K562 (cell line): ENCODE results near the gene DUSP19. TPM values are rescaled to one million over a fixed set of nuclear protein-coding genes. Genes with fewer than 3 reads are reported as not detected.

ENCODE experiments used
- BRD9 ChIP-seq: fragments of 450-650 bp; IDR thresholded peaks from 2 replicates; pipeline ENCODE4 v1.6.1; 2018; ENCODE audit warnings: low read depth; ENCODE audit not compliant: partially characterized antibody
- ESRRA ChIP-seq: fragments of 450-650 bp; IDR thresholded peaks from 2 replicates; pipeline ENCODE4 v1.6.1; 2014; ENCODE audit warnings: low read depth, mild to moderate bottlenecking, moderate library complexity, borderline replicate concordance
- HNRNPLL ChIP-seq: fragments of 200-400 bp; formaldehyde crosslinking; IDR thresholded peaks from 2 replicates; pipeline ENCODE4 v1.6.1; 2017; ENCODE audit warnings: low read length, low read depth, mild to moderate bottlenecking; ENCODE audit not compliant: poor library complexity, severe bottlenecking
- LCOR ChIP-seq: sonication (generic); formaldehyde crosslinking; IDR thresholded peaks from 2 replicates; pipeline ENCODE4 v1.8.0; 2022; ENCODE audit warnings: mild to moderate bottlenecking, missing genetic modification reagents
- LEF1 ChIP-seq: fragments of 450-650 bp; IDR thresholded peaks from 2 replicates; pipeline ENCODE4 v1.6.1; 2016; ENCODE audit warnings: mild to moderate bottlenecking
- NFRKB ChIP-seq: fragments of 450-650 bp; IDR thresholded peaks from 2 replicates; pipeline ENCODE4 v1.6.1; 2016; ENCODE audit warnings: low read depth
- NRF1 ChIP-seq, 2 experiments: fragments of 450-650 bp; IDR thresholded peaks in 1 of 2; conservative IDR thresholded peaks in 1 of 2; 2 replicates each; pipeline ENCODE4 v1.6.1; 2014; ENCODE audit warnings: mild to moderate bottlenecking in 2 of 2
- POLR3G ChIP-seq: IDR thresholded peaks from 2 replicates; pipeline ENCODE4 v1.6.1; 2011; ENCODE audit not compliant: insufficient read length, insufficient replicate concordance; ENCODE audit errors: extremely low read depth
- SETDB1 ChIP-seq: IDR thresholded peaks from one replicate; pipeline ENCODE4 v1.6.1; 2012; ENCODE audit warnings: low read length, control low read depth, inconsistent platforms
- TCF3 ChIP-seq: sonication (generic); formaldehyde crosslinking; IDR thresholded peaks from 2 replicates; pipeline ENCODE4 v1.4.0; 2020; ENCODE audit warnings: mild to moderate bottlenecking, missing genetic modification reagents
- U2AF2 ChIP-seq: fragments of 200-400 bp; formaldehyde crosslinking; optimal IDR thresholded peaks from 2 replicates; pipeline ENCODE3; 2017; ENCODE audit warnings: low read depth, mild to moderate bottlenecking, low read length
- WHSC1 ChIP-seq: IDR thresholded peaks from one replicate; pipeline ENCODE4 v1.6.1; 2012; ENCODE audit warnings: low read length, control low read depth, inconsistent platforms
- ZNF124 ChIP-seq: sonication (generic); formaldehyde crosslinking; IDR thresholded peaks from 2 replicates; pipeline ENCODE4 v1.8.1; 2022; ENCODE audit warnings: missing genetic modification reagents
- ZNF263 ChIP-seq: sonication (generic); formaldehyde crosslinking; IDR thresholded peaks from 2 replicates; pipeline ENCODE4 v1.8.0; 2022; ENCODE audit warnings: mild to moderate bottlenecking, missing genetic modification reagents, borderline replicate concordance
- ZNF311 ChIP-seq: fragments of 250-450 bp; sonication (Bioruptor Pico); IDR thresholded peaks from 2 replicates; pipeline ENCODE4 v1.4.0; 2020; ENCODE audit warnings: mild to moderate bottlenecking, moderate library complexity
- ZNF561 ChIP-seq: fragments of 450-650 bp; formaldehyde crosslinking; conservative IDR thresholded peaks from 2 replicates; pipeline ENCODE4 v1.4.0; 2020; ENCODE audit warnings: mild to moderate bottlenecking, moderate library complexity
- ZNF583 ChIP-seq: fragments of 250-450 bp; sonication (Bioruptor Pico); IDR thresholded peaks from 2 replicates; pipeline ENCODE4 v1.4.0; 2020
- ZNF696 ChIP-seq: fragments of 250-450 bp; sonication (Bioruptor Pico); conservative IDR thresholded peaks from 2 replicates; pipeline ENCODE4 v1.4.0; 2020; ENCODE audit warnings: mild to moderate bottlenecking, moderate library complexity
- ZNF76 ChIP-seq: fragments of 250-450 bp; sonication (Bioruptor Pico); IDR thresholded peaks from 2 replicates; pipeline ENCODE4 v1.4.0; 2020; ENCODE audit warnings: mild to moderate bottlenecking, moderate library complexity, borderline replicate concordance
- ZNF830 ChIP-seq: fragments of 250-450 bp; sonication (Bioruptor Pico); IDR thresholded peaks from 2 replicates; pipeline ENCODE4 v1.5.0; 2021; ENCODE audit warnings: mild to moderate bottlenecking
- polyA plus RNA-seq, 8 experiments: library from polyadenylated mRNA; depleted of rRNA in 4 of 8; stranded (reverse) in 5 of 8; unstranded in 3 of 8; fragments of >200 nt; fragmentation: Nextera tagmentation in 2 of 8; fragmentation: Illumina TruSeq in 1 of 8; extraction: Ambion mirVana in 2 of 8; extraction: Trizol in 1 of 8; gene quantifications; 2 replicates each; pipeline versions ENCODE4 v1.2.1 to v1.2.3, GENCODE V29; 2011 to 2014; ENCODE audit warnings: inconsistent platforms in 1 of 8, missing spikeins in 1 of 8
- total RNA-seq, 7 experiments: library from RNA; depleted of rRNA in 6 of 7; stranded (reverse); fragments of >200 nt in 6 of 7; fragmentation: Illumina TruSeq in 2 of 7; extraction: Trizol in 2 of 7; gene quantifications; 2 replicates each; pipeline versions ENCODE4 v1.2.1 to v1.2.3, GENCODE V29; 2011 to 2021; ENCODE audit warnings: low replicate concordance in 1 of 7
- TF ChIP-seq, protein P1 (sequence below): sonication (generic); formaldehyde crosslinking; IDR thresholded peaks from 2 replicates; pipeline ENCODE4 v1.8.0; 2022; ENCODE audit warnings: mild to moderate bottlenecking, low read depth, missing genetic modification reagents
- TF ChIP-seq, protein P2 (sequence below): sonication (generic); formaldehyde crosslinking; IDR thresholded peaks from 2 replicates; pipeline ENCODE4 v1.8.0; 2022; ENCODE audit warnings: mild to moderate bottlenecking, missing genetic modification reagents
- TF ChIP-seq, protein P3 (sequence below): sonication (generic); formaldehyde crosslinking; IDR thresholded peaks from 2 replicates; pipeline ENCODE4 v1.9.0; 2022; ENCODE audit warnings: mild to moderate bottlenecking, missing genetic modification reagents
- TF ChIP-seq, protein P4 (sequence below): fragments of 450-650 bp; IDR thresholded peaks from 2 replicates; pipeline ENCODE4 v1.6.1; 2018; ENCODE audit warnings: mild to moderate bottlenecking, low read depth; ENCODE audit not compliant: partially characterized antibody
- TF ChIP-seq, protein P5 (sequence below): fragments of 250-450 bp; sonication (Bioruptor Pico); IDR thresholded peaks from 2 replicates; pipeline ENCODE4 v1.4.0; 2020

DUSP19 gene
- total and polyA plus RNA-seq, 9 of the 15 experiments (the other 6 are each of a cell fraction or from before 2014, with no cell fraction given) = 1.6 to 6.3 (median 3.1) TPM

DNA sequence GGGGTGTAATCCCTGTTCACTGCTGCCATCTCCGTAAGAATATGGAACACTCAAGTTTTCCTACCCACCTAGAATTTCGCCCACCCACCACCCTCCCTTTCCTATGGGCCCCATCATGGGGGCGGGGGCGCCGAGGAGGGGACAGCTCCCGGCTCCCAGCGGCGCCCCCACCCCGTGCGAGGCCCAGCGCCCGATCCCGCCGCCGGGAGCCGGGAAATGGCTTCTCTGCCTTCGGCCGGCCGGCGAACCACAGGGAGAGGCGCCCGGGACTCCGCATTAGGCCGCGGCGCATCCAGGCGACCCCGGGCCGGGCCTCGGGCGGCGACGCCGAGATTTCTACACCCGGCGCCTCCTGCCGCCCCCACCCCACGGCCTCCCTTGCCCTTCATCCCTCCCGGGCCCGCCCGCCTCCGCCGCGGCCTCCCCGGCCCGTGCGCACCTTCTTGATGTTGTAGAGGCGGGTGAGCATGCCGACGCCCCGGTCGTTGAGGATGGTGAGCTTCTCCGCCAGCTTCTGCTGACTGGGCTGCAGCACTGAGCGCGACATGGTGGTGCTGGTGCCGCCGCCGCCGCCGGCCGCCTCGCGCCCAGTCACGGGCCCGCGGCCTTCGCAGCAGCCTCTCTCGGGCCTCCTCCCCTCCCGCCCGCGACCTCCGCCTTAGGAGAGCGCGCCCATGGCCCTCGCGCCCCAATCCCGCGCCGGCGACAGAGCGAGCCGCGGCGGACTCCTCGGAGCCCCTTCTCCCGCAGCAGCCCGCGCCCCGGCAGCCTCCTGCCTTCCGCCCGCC is 40.8 kb upstream of the DUSP19 start (continued):
- TF ChIP-seq ZNF263 = no peak
- TF ChIP-seq LCOR (CRISPR knock-in tag) = no peak
- TF ChIP-seq ZNF311 = no peak
- no peak for TF ChIP-seq ZNF561
- TF ChIP-seq, protein P1, sequence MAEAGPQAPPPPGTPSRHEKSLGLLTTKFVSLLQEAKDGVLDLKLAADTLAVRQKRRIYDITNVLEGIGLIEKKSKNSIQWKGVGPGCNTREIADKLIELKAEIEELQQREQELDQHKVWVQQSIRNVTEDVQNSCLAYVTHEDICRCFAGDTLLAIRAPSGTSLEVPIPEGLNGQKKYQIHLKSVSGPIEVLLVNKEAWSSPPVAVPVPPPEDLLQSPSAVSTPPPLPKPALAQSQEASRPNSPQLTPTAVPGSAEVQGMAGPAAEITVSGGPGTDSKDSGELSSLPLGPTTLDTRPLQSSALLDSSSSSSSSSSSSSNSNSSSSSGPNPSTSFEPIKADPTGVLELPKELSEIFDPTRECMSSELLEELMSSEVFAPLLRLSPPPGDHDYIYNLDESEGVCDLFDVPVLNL (CRISPR knock-in tag) = 0 out of 2 replicates have a peak, but pooled peaks have one; percentile 19
- TF ChIP-seq ZNF76 = no peak
- TF ChIP-seq U2AF2 = no peak
- no peak for TF ChIP-seq SETDB1
- no peak for TF ChIP-seq HNRNPLL
- no peak for TF ChIP-seq ZNF124 (CRISPR knock-in tag)
- TF ChIP-seq, protein P2, sequence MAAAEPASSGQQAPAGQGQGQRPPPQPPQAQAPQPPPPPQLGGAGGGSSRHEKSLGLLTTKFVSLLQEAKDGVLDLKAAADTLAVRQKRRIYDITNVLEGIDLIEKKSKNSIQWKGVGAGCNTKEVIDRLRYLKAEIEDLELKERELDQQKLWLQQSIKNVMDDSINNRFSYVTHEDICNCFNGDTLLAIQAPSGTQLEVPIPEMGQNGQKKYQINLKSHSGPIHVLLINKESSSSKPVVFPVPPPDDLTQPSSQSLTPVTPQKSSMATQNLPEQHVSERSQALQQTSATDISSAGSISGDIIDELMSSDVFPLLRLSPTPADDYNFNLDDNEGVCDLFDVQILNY (CRISPR knock-in tag) = no peak
- no peak for TF ChIP-seq NFRKB
- no peak for TF ChIP-seq ZNF583 (CRISPR knock-in tag)
- TF ChIP-seq WHSC1 = no peak
- TF ChIP-seq, protein P3, sequence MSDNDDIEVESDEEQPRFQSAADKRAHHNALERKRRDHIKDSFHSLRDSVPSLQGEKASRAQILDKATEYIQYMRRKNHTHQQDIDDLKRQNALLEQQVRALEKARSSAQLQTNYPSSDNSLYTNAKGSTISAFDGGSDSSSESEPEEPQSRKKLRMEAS (CRISPR knock-in tag) = no peak
- TF ChIP-seq ZNF696 (CRISPR knock-in tag) = no peak
- TF ChIP-seq ZNF830 = no peak; the same call in 1 of the 2 replicates
- no peak for TF ChIP-seq LEF1
- no peak for TF ChIP-seq POLR3G
- TF ChIP-seq ESRRA = no peak
- no peak for TF ChIP-seq NRF1 (conservative IDR thresholded peaks at IDR 0.05 in 1 of 2, IDR thresholded peaks at IDR 0.05 in 1 of 2)
- TF ChIP-seq BRD9 = no peak
- TF ChIP-seq, protein P4, sequence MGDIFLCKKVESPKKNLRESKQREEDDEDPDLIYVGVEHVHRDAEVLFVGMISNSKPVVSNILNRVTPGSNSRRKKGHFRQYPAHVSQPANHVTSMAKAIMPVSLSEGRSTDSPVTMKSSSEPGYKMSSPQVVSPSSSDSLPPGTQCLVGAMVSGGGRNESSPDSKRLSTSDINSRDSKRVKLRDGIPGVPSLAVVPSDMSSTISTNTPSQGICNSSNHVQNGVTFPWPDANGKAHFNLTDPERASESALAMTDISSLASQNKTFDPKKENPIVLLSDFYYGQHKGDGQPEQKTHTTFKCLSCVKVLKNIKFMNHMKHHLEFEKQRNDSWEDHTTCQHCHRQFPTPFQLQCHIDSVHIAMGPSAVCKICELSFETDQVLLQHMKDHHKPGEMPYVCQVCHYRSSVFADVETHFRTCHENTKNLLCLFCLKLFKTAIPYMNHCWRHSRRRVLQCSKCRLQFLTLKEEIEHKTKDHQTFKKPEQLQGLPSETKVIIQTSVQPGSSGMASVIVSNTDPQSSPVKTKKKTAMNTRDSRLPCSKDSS = no peak
- TF ChIP-seq, protein P5, sequence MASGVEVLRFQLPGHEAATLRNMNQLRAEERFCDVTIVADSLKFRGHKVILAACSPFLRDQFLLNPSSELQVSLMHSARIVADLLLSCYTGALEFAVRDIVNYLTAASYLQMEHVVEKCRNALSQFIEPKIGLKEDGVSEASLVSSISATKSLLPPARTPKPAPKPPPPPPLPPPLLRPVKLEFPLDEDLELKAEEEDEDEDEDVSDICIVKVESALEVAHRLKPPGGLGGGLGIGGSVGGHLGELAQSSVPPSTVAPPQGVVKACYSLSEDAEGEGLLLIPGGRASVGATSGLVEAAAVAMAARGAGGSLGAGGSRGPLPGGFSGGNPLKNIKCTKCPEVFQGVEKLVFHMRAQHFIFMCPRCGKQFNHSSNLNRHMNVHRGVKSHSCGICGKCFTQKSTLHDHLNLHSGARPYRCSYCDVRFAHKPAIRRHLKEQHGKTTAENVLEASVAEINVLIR (CRISPR knock-in tag) = no peak
- no peak for TF ChIP-seq TCF3 (CRISPR knock-in tag)
